GM12878 (cell line): ENCODE results near the gene MDM4. TPM values are rescaled to one million over a fixed set of nuclear protein-coding genes. Genes with fewer than 3 reads are reported as not detected.
A peak's percentile ranks its signal among the peaks of the same experiment; 100 is the strongest.

Experiments used
- BHLHE40 ChIP-seq, 2 experiments: fragments of 450-650 bp in 1 of 2; IDR thresholded peaks; 2 replicates each; pipeline ENCODE4 v1.6.1; 2011 to 2017; ENCODE audit warnings: low read depth in 2 of 2, borderline replicate concordance in 1 of 2, improper control_type of control experiment in 1 of 2, low read length in 1 of 2, mild to moderate bottlenecking in 1 of 2
- FOXM1 ChIP-seq: IDR thresholded peaks from 2 replicates; pipeline ENCODE4 v1.6.1; 2012; ENCODE audit warnings: low read depth, mild to moderate bottlenecking, inconsistent platforms, low read length, moderate library complexity
- GATAD2B ChIP-seq: fragments of 450-650 bp; conservative IDR thresholded peaks from 2 replicates; pipeline ENCODE4 v1.6.1; 2017; ENCODE audit warnings: low read depth, mild to moderate bottlenecking, moderate library complexity
- HDAC6 ChIP-seq: fragments of 200-600 bp; sonication (generic); IDR thresholded peaks from one replicate; pipeline ENCODE4 v1.8.0; 2017; ENCODE audit warnings: antibody characterized with exemption; ENCODE audit not compliant: unreplicated experiment
- IKZF2 ChIP-seq, 2 experiments: fragments of 450-650 bp; IDR thresholded peaks; 2 replicates each; pipeline ENCODE4 v1.6.1; 2017; ENCODE audit warnings: mild to moderate bottlenecking in 2 of 2, moderate library complexity in 2 of 2
- JUNB ChIP-seq: IDR thresholded peaks from 2 replicates; pipeline ENCODE4 v1.6.1; 2016; ENCODE audit warnings: antibody characterized with exemption, mild to moderate bottlenecking
- KDM1A ChIP-seq: fragments of 200-600 bp; sonication (generic); IDR thresholded peaks from 2 replicates; pipeline ENCODE4 v1.6.1; 2016; ENCODE audit warnings: borderline replicate concordance
- NR2F1 ChIP-seq: fragments of 450-650 bp; conservative IDR thresholded peaks from 2 replicates; pipeline ENCODE4 v1.6.1; 2017; ENCODE audit warnings: mild to moderate bottlenecking
- RELA ChIP-seq: fragments of 450-650 bp; IDR thresholded peaks from 2 replicates; pipeline ENCODE4 v1.8.0; 2014; ENCODE audit warnings: borderline replicate concordance; ENCODE audit not compliant: partially characterized antibody
- SMAD1 ChIP-seq: fragments of 450-650 bp; IDR thresholded peaks from 2 replicates; pipeline ENCODE4 v1.6.1; 2018; ENCODE audit warnings: mild to moderate bottlenecking, low read depth; ENCODE audit not compliant: partially characterized antibody
- SUPT20H ChIP-seq: IDR thresholded peaks from 2 replicates; pipeline ENCODE4 v1.6.1; 2011; ENCODE audit warnings: low read depth, mild to moderate bottlenecking, low read length, moderate library complexity, borderline replicate concordance; ENCODE audit not compliant: control insufficient read depth
- WRNIP1 ChIP-seq: IDR thresholded peaks from 2 replicates; pipeline ENCODE4 v1.6.1; 2011; ENCODE audit warnings: low read depth, low read length, improper control_type of control experiment, borderline replicate concordance
- YY1 ChIP-seq: IDR thresholded peaks from 2 replicates; pipeline ENCODE4 v1.6.1; 2011; ENCODE audit warnings: low read depth, mild to moderate bottlenecking, low read length
- polyA plus RNA-seq, 11 experiments: library from polyadenylated mRNA; depleted of rRNA in 4 of 11; unstranded in 6 of 11; stranded (reverse) in 5 of 11; fragments of >200 nt; fragmentation: Nextera tagmentation in 4 of 11; fragmentation: Illumina TruSeq in 1 of 11; extraction: Ambion mirVana in 4 of 11; extraction: Trizol in 1 of 11; gene quantifications; 1 replicate in 1 of 11; 2 replicates in 10 of 11; pipeline versions ENCODE4 v1.2.1 to v1.2.3, GENCODE V29; 2011 to 2016; ENCODE audit warnings: inconsistent platforms in 2 of 11, missing spikeins in 2 of 11, low read depth in 1 of 11
- total RNA-seq, 4 experiments: library from RNA; depleted of rRNA in 3 of 4; stranded (reverse); fragments of >200 nt in 3 of 4; fragmentation: Illumina TruSeq in 1 of 4; extraction: Trizol in 1 of 4; gene quantifications; 2 replicates each; pipeline versions ENCODE4 v1.2.1 to v1.2.3, GENCODE V29; 2013 to 2021
- TF ChIP-seq, protein P1 (sequence below): IDR thresholded peaks from 2 replicates; pipeline ENCODE4 v1.6.1; 2012; ENCODE audit warnings: mild to moderate bottlenecking, low read depth, low read length
- TF ChIP-seq, protein P2 (sequence below): fragments of 450-650 bp; IDR thresholded peaks from 2 replicates; pipeline ENCODE4 v1.6.1; 2018; ENCODE audit warnings: borderline replicate concordance, mild to moderate bottlenecking; ENCODE audit not compliant: partially characterized antibody
- TF ChIP-seq, protein P3 (sequence below): fragments of 450-650 bp; formaldehyde crosslinking; IDR thresholded peaks from 2 replicates; pipeline ENCODE4 v1.4.0; 2020; ENCODE audit warnings: mild to moderate bottlenecking, moderate library complexity
- TF ChIP-seq, protein P4 (sequence below), 3 experiments: IDR thresholded peaks in 2 of 3; conservative IDR thresholded peaks in 1 of 3; 2 replicates each; pipeline ENCODE4 v1.5.1; 2011; ENCODE audit warnings: low read depth in 3 of 3, low read length in 3 of 3, mild to moderate bottlenecking in 3 of 3, control low read depth in 2 of 3, moderate library complexity in 2 of 3, inconsistent platforms in 1 of 3, mixed read lengths in 1 of 3; ENCODE audit not compliant: control insufficient read depth in 2 of 3, insufficient read depth in 1 of 3; ENCODE audit errors: extremely low read depth in 1 of 3

The MDM4 gene
- total and polyA plus RNA-seq, 10 of the 15 experiments (the other 5 are each of a cell fraction or from before 2014, with no cell fraction given) = 2.5 to 74.4 (median 22.7) TPM

DNA sequence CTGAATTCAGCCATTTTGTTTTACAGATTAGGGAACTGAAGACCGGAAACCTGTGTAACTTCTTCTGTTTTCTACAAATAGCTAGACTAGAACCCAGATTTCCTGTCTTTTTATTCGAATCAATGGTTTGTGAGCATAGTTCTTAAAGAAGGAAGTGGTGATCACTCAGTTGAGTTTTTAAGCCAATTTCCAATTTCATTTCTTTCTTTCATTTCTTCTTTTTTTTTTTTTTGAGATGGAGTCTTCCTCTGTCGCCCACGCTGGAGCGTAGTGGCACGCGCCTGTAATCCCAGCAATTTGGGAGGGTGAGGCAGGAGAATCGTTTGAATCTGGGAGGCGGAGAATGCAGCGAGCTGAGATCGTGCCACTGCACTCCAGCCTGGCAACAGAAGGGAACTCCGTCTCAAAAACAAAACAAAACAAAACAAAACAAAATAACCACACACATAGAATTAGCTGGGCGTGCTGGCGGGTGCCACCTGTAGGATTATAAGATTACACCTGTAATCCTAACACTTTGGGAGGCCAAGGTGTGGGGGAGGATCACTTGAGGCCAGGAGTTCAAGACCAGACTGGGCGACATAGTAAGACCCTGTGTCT lies 3.0 kb upstream of the MDM4 start (continued):
- TF ChIP-seq NR2F1 = no peak; the same call in 1 of the 2 replicates
- TF ChIP-seq SMAD1 = peak; percentile 30
- TF ChIP-seq HDAC6 = no peak
- TF ChIP-seq SUPT20H = no peak
- peak; percentile 14; the same call in 1 of the 2 replicates for TF ChIP-seq JUNB
- TF ChIP-seq, protein P1, sequence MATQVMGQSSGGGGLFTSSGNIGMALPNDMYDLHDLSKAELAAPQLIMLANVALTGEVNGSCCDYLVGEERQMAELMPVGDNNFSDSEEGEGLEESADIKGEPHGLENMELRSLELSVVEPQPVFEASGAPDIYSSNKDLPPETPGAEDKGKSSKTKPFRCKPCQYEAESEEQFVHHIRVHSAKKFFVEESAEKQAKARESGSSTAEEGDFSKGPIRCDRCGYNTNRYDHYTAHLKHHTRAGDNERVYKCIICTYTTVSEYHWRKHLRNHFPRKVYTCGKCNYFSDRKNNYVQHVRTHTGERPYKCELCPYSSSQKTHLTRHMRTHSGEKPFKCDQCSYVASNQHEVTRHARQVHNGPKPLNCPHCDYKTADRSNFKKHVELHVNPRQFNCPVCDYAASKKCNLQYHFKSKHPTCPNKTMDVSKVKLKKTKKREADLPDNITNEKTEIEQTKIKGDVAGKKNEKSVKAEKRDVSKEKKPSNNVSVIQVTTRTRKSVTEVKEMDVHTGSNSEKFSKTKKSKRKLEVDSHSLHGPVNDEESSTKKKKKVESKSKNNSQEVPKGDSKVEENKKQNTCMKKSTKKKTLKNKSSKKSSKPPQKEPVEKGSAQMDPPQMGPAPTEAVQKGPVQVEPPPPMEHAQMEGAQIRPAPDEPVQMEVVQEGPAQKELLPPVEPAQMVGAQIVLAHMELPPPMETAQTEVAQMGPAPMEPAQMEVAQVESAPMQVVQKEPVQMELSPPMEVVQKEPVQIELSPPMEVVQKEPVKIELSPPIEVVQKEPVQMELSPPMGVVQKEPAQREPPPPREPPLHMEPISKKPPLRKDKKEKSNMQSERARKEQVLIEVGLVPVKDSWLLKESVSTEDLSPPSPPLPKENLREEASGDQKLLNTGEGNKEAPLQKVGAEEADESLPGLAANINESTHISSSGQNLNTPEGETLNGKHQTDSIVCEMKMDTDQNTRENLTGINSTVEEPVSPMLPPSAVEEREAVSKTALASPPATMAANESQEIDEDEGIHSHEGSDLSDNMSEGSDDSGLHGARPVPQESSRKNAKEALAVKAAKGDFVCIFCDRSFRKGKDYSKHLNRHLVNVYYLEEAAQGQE = no peak
- no peak for TF ChIP-seq RELA
- TF ChIP-seq, protein P2, sequence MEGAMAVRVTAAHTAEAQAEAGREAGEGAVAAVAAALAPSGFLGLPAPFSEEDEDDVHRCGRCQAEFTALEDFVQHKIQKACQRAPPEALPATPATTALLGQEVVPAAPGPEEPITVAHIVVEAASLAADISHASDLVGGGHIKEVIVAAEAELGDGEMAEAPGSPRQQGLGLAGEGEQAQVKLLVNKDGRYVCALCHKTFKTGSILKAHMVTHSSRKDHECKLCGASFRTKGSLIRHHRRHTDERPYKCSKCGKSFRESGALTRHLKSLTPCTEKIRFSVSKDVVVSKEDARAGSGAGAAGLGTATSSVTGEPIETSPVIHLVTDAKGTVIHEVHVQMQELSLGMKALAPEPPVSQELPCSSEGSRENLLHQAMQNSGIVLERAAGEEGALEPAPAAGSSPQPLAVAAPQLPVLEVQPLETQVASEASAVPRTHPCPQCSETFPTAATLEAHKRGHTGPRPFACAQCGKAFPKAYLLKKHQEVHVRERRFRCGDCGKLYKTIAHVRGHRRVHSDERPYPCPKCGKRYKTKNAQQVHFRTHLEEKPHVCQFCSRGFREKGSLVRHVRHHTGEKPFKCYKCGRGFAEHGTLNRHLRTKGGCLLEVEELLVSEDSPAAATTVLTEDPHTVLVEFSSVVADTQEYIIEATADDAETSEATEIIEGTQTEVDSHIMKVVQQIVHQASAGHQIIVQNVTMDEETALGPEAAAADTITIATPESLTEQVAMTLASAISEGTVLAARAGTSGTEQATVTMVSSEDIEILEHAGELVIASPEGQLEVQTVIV = no peak
- peak; percentile 76; the same call in 1 of the 2 replicates for TF ChIP-seq FOXM1
- no peak for TF ChIP-seq WRNIP1
- TF ChIP-seq, protein P3, sequence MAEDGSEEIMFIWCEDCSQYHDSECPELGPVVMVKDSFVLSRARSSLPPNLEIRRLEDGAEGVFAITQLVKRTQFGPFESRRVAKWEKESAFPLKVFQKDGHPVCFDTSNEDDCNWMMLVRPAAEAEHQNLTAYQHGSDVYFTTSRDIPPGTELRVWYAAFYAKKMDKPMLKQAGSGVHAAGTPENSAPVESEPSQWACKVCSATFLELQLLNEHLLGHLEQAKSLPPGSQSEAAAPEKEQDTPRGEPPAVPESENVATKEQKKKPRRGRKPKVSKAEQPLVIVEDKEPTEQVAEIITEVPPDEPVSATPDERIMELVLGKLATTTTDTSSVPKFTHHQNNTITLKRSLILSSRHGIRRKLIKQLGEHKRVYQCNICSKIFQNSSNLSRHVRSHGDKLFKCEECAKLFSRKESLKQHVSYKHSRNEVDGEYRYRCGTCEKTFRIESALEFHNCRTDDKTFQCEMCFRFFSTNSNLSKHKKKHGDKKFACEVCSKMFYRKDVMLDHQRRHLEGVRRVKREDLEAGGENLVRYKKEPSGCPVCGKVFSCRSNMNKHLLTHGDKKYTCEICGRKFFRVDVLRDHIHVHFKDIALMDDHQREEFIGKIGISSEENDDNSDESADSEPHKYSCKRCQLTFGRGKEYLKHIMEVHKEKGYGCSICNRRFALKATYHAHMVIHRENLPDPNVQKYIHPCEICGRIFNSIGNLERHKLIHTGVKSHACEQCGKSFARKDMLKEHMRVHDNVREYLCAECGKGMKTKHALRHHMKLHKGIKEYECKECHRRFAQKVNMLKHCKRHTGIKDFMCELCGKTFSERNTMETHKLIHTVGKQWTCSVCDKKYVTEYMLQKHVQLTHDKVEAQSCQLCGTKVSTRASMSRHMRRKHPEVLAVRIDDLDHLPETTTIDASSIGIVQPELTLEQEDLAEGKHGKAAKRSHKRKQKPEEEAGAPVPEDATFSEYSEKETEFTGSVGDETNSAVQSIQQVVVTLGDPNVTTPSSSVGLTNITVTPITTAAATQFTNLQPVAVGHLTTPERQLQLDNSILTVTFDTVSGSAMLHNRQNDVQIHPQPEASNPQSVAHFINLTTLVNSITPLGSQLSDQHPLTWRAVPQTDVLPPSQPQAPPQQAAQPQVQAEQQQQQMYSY = no peak
- no peak for TF ChIP-seq KDM1A
- TF ChIP-seq IKZF2 (IDR thresholded peaks at IDR 0.05) = peak; percentile 95 to 96
- TF ChIP-seq BHLHE40 (IDR thresholded peaks at IDR 0.05; ENCODE audit: borderline replicate concordance in 1 of 2, low read depth in 2 of 2, low read length in 1 of 2) = peak; percentile 75 to 88
- TF ChIP-seq, protein P4, sequence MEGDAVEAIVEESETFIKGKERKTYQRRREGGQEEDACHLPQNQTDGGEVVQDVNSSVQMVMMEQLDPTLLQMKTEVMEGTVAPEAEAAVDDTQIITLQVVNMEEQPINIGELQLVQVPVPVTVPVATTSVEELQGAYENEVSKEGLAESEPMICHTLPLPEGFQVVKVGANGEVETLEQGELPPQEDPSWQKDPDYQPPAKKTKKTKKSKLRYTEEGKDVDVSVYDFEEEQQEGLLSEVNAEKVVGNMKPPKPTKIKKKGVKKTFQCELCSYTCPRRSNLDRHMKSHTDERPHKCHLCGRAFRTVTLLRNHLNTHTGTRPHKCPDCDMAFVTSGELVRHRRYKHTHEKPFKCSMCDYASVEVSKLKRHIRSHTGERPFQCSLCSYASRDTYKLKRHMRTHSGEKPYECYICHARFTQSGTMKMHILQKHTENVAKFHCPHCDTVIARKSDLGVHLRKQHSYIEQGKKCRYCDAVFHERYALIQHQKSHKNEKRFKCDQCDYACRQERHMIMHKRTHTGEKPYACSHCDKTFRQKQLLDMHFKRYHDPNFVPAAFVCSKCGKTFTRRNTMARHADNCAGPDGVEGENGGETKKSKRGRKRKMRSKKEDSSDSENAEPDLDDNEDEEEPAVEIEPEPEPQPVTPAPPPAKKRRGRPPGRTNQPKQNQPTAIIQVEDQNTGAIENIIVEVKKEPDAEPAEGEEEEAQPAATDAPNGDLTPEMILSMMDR (IDR thresholded peaks at IDR 0.05 in 2 of 3, conservative IDR thresholded peaks at IDR 0.05 in 1 of 3; ENCODE audit: control insufficient read depth in 2 of 3, extremely low read depth in 1 of 3, insufficient read depth in 1 of 3, low read depth in 3 of 3, low read length in 3 of 3) = 0 out of 6 replicates have a peak, but pooled peaks of 2 of the 3 experiments have one; percentile 2 to 20
- peak; percentile 34; the same call in 1 of the 2 replicates for TF ChIP-seq GATAD2B
- peak; percentile 54; the same call in 1 of the 2 replicates for TF ChIP-seq YY1
